Left renal pelvis (tissue), 4 donors: ENCODE measurements around the gene GCNT4. TPM values are rescaled to one million over a fixed set of nuclear protein-coding genes. Genes with fewer than 3 reads are reported as not detected.

Source experiments
- DNase-seq, 4 donors: peaks; one replicate each; pipeline ENCODE4 v3.0.0-alpha.2; 2013; ENCODE audit warnings: low read depth in 4 of 4, low spot score in 3 of 4
- polyA plus RNA-seq, 4 donors: library from polyadenylated mRNA; unstranded; fragments of 120-200 nt; gene quantifications; one replicate each; pipeline ENCODE4 v1.2.1, GENCODE V29; 2013; ENCODE audit not compliant: insufficient read length in 4 of 4

The GCNT4 gene
- polyA plus RNA-seq, 4 donors: 0.40 to 19.2 (median 16.5) TPM

GRCh38 chr5:75018805-75019587 lies 33.4 kb downstream of the GCNT4 start:
- DNase-seq: no peak

- DNase-seq: no peak
These were observed 34.4 kb downstream of the GCNT4 start for GRCh38 chr5:75017971-75018370.

GRCh38 chr5:75016896-75017295 lies 35.5 kb downstream of the GCNT4 start:
- DNase-seq: no peak

- no peak for DNase-seq
These were observed 39.6 kb downstream of the GCNT4 start for GRCh38 chr5:75012748-75013147.

GRCh38 chr5:75010838-75011237 lies 41.5 kb downstream of the GCNT4 start:
- no peak for DNase-seq

- DNase-seq: no peak
These were observed 42.6 kb downstream of the GCNT4 start for GRCh38 chr5:75009556-75010345.

GRCh38 chr5:75006865-75007822 lies 45.2 kb downstream of the GCNT4 start:
- no peak for DNase-seq

GRCh38 chr5:75005561-75005960 lies 46.8 kb downstream of the GCNT4 start:
- no peak for DNase-seq

Other genes starting within 250 kb of the GCNT4 start
- gene FAM169A, start 186.2 kb downstream of the GCNT4 start, polyA plus RNA-seq: 10 to 100 TPM in 3 of 4 donors, 1 to 10 TPM in 1; 1.5 to 24.8 (median 17.1) TPM
- under 1 TPM; 0.47 to 0.75 (median 0.60) TPM for gene ANKRD31, start 184.3 kb upstream of the GCNT4 start, polyA plus RNA-seq